Measurements from ENCODE around the gene MT1E. TPM values are rescaled to one million over a fixed set of nuclear protein-coding genes. Genes with fewer than 3 reads are reported as not detected.
A peak's percentile ranks its signal among the peaks of the same experiment; 100 is the strongest.

Gene MT1E
- total and polyA plus RNA-seq, 5 experiments from 2014 or later: 1.3 to 21.9 (median 7.1) TPM

GRCh38 chr16:56630134-56630533 is 4.6 kb downstream of the MT1E start:
- Mint-ChIP-seq H3K27ac (no peak overlapping the region), H3K27me3 (peaks cover 27 to 62% (median 41%) of the 10 kb centered on the region in 5 donors), H3K4me1 (peaks cover 18 to 42% (median 30%) of the 10 kb centered on the region in 4 donors), H3K4me3 (no peak overlapping the region), H3K9me3 (no peaks in the 10 kb centered on the region), H3K36me3 (peaks cover 0 to 2% (median 2%) of the 10 kb centered on the region in 3 donors)
- POLR2A ChIA-PET: interaction anchor here (0.7 to 1.1 kb wide), 2 partner anchors 24 to 61 kb away, joined by 3 read pairs; no protein-coding TSS in a partner anchor
- DNase-seq (no peak), ATAC-seq (no peak)

DNA sequence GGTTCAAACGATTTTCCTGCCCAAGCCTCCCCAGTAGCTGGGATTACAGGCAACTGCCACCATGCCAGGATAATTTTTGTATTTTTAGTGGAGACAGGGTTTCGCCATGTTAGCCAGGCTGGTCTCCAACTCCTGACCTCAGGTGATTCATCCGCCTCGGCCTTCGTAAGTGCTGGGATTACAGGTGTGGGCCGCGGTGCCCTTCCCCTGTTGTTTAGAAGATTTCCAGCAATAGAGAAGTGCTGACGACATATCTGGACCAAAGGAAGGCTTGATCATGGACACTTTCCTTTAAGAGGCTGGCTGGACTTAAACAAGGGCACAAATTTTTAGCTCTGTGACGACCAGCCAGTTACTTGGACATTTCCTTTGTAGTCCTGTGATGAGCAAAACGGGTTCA is 5.6 kb downstream of the MT1E start:
- peaks cover 0 to 2% (median 2%) of the 10 kb centered on the region in 3 donors for H3K36me3 Mint-ChIP-seq

DNA sequence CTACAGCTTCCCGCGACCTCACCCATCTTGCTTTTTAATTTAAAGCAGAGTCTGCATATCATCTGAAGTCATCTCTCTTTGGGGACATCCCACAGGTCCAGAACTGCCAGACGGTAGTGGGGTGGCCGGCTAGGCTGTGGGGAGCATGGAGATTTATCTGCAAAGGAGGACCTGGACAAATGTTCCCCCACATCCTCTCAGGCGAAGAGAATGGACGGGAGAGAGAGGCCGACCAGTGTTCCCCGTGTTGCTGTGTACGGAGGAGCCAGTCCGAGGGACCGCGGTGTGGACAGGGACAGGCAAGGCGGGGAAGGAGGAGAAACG is 6.2 kb downstream of the MT1E start:
- POLR2A ChIA-PET: interaction anchor here (0.6 to 1.5 kb wide), 2 partner anchors 13 to 449 kb away, joined by 3 to 4 read pairs; no protein-coding TSS in a partner anchor
- no peaks in the 10 kb centered on the region for H3K9me3 Mint-ChIP-seq
- no peak for DNase-seq
- no peak overlapping the region for H3K27ac Mint-ChIP-seq
- peak overlapping the region; percentile 67 to 90 (median 81) for H3K4me3 Mint-ChIP-seq
- no peak for ATAC-seq
- peaks cover 31 to 78% (median 49%) of the 10 kb centered on the region in 5 donors for H3K27me3 Mint-ChIP-seq
- H3K4me1 Mint-ChIP-seq: peaks cover 18 to 40% (median 32%) of the 10 kb centered on the region in 4 donors
- peaks cover 0 to 2% (median 2%) of the 10 kb centered on the region in 3 donors for H3K36me3 Mint-ChIP-seq

More for the DNA sequence above, 5.6 kb downstream of the MT1E start:
- H3K9me3 Mint-ChIP-seq: no peaks in the 10 kb centered on the region
- POLR2A ChIA-PET: interaction anchor here (0.6 to 1.5 kb wide), 2 partner anchors 14 to 449 kb away, joined by 3 to 4 read pairs; no protein-coding TSS in a partner anchor
- peaks cover 31 to 73% (median 43%) of the 10 kb centered on the region in 5 donors for H3K27me3 Mint-ChIP-seq
- DNase-seq (no peak), ATAC-seq (no peak)
- H3K4me1 Mint-ChIP-seq: peaks cover 17 to 40% (median 30%) of the 10 kb centered on the region in 4 donors
- peak overlapping the region in 7 of 10 donors; percentile 69 to 90 (median 82) for H3K4me3 Mint-ChIP-seq
- no peak overlapping the region for H3K27ac Mint-ChIP-seq

- POLR2A ChIA-PET: interaction anchor here (1.4 to 1.5 kb wide), 2 partner anchors 13 to 24 kb away, joined by 3 to 4 read pairs; partner anchors contain the start of gene MT2A
- DNase-seq: no peak
- H3K36me3 Mint-ChIP-seq: peaks cover 0 to 2% (median 0%) of the 10 kb centered on the region in 3 donors
- H3K4me3 Mint-ChIP-seq: peak within 1 kb of the TSS; percentile 67 to 90 (median 81)
- peaks cover 18 to 43% (median 33%) of the 10 kb centered on the region in 4 donors for H3K4me1 Mint-ChIP-seq
- H3K27ac Mint-ChIP-seq: peak within 1 kb of the TSS in 1 of 10 donors; percentile 57
- peak; percentile 34 to 62 for ATAC-seq
- no peaks in the 10 kb centered on the region for H3K9me3 Mint-ChIP-seq
- peaks cover 35 to 84% (median 53%) of the 10 kb centered on the region in 5 donors for H3K27me3 Mint-ChIP-seq
Observed at GRCh38 chr16:56632156-56632847, 6.7 kb downstream of the MT1E start, which contains the start of gene MT1M. Gene MT1M (plus strand): TSS chr16:56632659. CDS start chr16:56632732, 73 bp downstream.

GRCh38 chr16:56632848-56633365 is 7.3 kb downstream of the MT1E start:
- H3K4me1 Mint-ChIP-seq: peaks cover 21 to 46% (median 37%) of the 10 kb centered on the region in 4 donors
- DNase-seq (no peak), ATAC-seq (no peak)
- H3K27me3 Mint-ChIP-seq: peaks cover 40 to 90% (median 58%) of the 10 kb centered on the region in 5 donors
- peak overlapping the region in 1 of 10 donors; percentile 57 for H3K27ac Mint-ChIP-seq
- peak overlapping the region in 9 of 10 donors; percentile 53 to 84 (median 63) for H3K4me3 Mint-ChIP-seq
- peaks cover 0 to 2% (median 0%) of the 10 kb centered on the region in 3 donors for H3K36me3 Mint-ChIP-seq
- no peaks in the 10 kb centered on the region for H3K9me3 Mint-ChIP-seq
- POLR2A ChIA-PET: interaction anchor here (1.4 kb wide), 1 partner anchor 25 kb away, joined by 3 read pairs; the partner anchor contains the start of gene MT2A

- POLR2A ChIA-PET: interaction anchor here (1.4 kb wide), 2 partner anchors 16 to 25 kb away, joined by 3 to 4 read pairs; partner anchors contain the start of gene MT2A
- H3K27ac Mint-ChIP-seq: no peak overlapping the region
- peaks cover 23 to 51% (median 41%) of the 10 kb centered on the region in 4 donors for H3K4me1 Mint-ChIP-seq
- DNase-seq: no peak
- no peak for ATAC-seq
- H3K4me3 Mint-ChIP-seq: peak overlapping the region in 3 of 10 donors; percentile 15 to 81 (median 34)
- no peaks in the 10 kb centered on the region for H3K9me3 Mint-ChIP-seq
- H3K27me3 Mint-ChIP-seq: peaks cover 41 to 93% (median 61%) of the 10 kb centered on the region in 5 donors
- H3K36me3 Mint-ChIP-seq: peaks cover 0 to 2% (median 0%) of the 10 kb centered on the region in 3 donors
Observed at GRCh38 chr16:56633535-56633934, 8.0 kb downstream of the MT1E start.

DNA sequence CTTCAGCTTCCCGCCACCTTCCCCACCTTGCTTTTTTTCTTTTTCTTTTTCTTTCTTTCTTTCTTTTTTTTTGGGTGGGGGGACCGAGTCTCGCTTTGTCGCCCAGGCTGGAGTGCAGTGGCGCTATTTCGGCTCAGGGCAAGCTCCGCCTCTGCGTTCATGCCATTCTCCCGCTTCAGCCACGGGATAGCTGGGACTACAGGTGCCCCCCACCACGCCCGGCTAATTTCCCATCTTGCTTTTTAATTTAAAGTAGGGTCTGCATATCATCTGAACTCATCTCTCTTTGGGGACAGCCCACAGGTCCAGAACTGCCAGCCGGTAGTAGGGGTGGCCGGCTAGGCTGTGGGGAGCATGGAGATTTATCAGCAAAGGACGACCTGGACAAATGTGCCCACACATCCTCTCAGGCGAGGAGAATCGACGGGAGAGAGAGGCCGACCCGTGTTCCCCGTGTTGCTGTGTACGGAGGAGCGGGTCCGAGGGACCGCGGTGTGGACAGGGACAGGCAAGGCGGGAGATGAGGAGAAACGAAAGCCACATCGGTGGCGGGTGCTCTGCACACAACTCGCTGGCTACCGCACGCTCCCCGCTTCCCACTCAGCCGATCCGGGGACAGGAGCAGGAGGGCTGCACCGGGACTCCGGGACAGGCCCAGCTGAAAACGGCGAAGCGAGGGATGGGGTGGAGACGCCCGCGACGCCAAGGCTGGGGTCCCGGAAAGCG is 9.3 kb downstream of the MT1E start:
- Mint-ChIP-seq H3K27ac (peak overlapping the region in 3 of 10 donors; percentile 28 to 79 (median 74)), H3K4me3 (peak overlapping the region; percentile 30 to 86 (median 73)), H3K9me3 (no peaks in the 10 kb centered on the region), H3K36me3 (peaks cover 0 to 2% (median 0%) of the 10 kb centered on the region in 3 donors), H3K4me1 (peaks cover 23 to 55% (median 39%) of the 10 kb centered on the region in 4 donors), H3K27me3 (peaks cover 52 to 100% (median 71%) of the 10 kb centered on the region in 5 donors)
- POLR2A ChIA-PET: interaction anchor here (1.4 to 2.2 kb wide), 2 partner anchors 11 to 17 kb away, joined by 4 to 6 read pairs; no protein-coding TSS in a partner anchor
- ATAC-seq (no peak), DNase-seq (no peak)

GRCh38 chr16:56635441-56635967 is 9.9 kb downstream of the MT1E start:
- H3K9me3 Mint-ChIP-seq: no peaks in the 10 kb centered on the region
- H3K4me3 Mint-ChIP-seq: peak overlapping the region; percentile 53 to 86 (median 66)
- peaks cover 0 to 2% (median 0%) of the 10 kb centered on the region in 3 donors for H3K36me3 Mint-ChIP-seq
- peak overlapping the region in 1 of 10 donors; percentile 74 for H3K27ac Mint-ChIP-seq
- peaks cover 57 to 100% (median 72%) of the 10 kb centered on the region in 5 donors for H3K27me3 Mint-ChIP-seq
- POLR2A ChIA-PET: interaction anchor here (0.6 to 2.2 kb wide), 2 partner anchors 12 to 48 kb away, joined by 3 to 6 read pairs; no protein-coding TSS in a partner anchor
- ATAC-seq: peak; percentile 30 to 31
- peaks cover 23 to 55% (median 36%) of the 10 kb centered on the region in 4 donors for H3K4me1 Mint-ChIP-seq
- DNase-seq: no peak

DNA sequence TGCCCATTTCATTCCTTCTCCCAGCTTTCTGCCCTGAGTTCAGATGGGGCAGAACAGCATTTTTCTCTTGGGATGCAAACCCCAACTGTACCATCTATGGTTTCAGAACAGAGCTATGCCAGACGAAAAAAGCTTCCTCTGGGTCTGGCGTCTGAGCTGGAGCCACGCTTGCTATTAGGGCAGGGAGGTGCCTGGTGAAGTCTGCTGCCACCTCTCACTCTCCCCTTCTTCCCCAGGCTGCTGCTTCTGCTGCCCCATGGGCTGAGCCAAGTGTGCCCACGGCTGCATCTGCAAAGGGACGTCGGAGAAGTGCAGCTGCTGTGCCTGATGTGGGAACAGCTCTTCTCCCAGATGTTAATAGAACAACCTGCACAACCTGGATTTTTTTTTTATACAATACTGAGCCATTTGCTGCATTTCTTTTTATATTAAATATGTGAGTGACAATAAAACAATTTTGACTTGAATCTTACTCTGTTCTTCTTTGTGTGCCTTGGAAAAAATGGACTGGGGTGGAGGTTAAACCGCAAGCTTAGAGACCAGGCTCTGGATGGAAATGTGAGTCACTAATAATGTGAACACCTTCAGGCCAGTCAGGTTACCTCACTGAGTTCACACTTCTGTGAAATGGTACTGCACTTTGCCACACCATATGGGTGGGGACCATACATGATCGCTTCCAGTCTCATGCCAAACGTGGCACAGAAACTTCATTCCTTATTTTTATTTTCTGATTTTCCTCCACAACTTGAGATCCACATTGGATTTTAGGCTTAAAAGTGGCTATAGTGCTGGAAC is 11.2 kb downstream of the MT1E start:
- DNase-seq (no peak), ATAC-seq (no peak)
- Mint-ChIP-seq H3K27me3 (peaks cover 58 to 92% (median 71%) of the 10 kb centered on the region in 5 donors), H3K4me3 (peak overlapping the region in 5 of 10 donors; percentile 14 to 81 (median 57)), H3K4me1 (peaks cover 21 to 50% (median 32%) of the 10 kb centered on the region in 4 donors), H3K36me3 (peaks cover 0 to 1% (median 0%) of the 10 kb centered on the region in 3 donors), H3K27ac (no peak overlapping the region), H3K9me3 (no peaks in the 10 kb centered on the region)
- POLR2A ChIA-PET: interaction anchor here (0.7 kb wide), 1 partner anchor 26 kb away, joined by 3 read pairs; no protein-coding TSS in a partner anchor

- Mint-ChIP-seq H3K36me3 (no peaks in the 10 kb centered on the region), H3K4me1 (peaks cover 25 to 48% (median 33%) of the 10 kb centered on the region in 4 donors), H3K4me3 (peak within 1 kb of the TSS; percentile 9 to 77 (median 50)), H3K9me3 (no peaks in the 10 kb centered on the region), H3K27me3 (peaks cover 52 to 79% (median 69%) of the 10 kb centered on the region in 5 donors), H3K27ac (peak within 1 kb of the TSS in 2 of 10 donors; percentile 52 to 67)
- DNase-seq (no peak), ATAC-seq (peak; percentile 43 to 51)
- POLR2A ChIA-PET: interaction anchor here (1.7 kb wide), 1 partner anchor 30 kb away, joined by 4 read pairs; the partner anchor contains the start of gene MT2A
Observed at GRCh38 chr16:56637814-56638750, 12.5 kb downstream of the MT1E start, which contains the start of gene MT1A. Gene MT1A (plus strand): TSS chr16:56638666. CDS start chr16:56638739, 73 bp downstream.
